ENCODE measurements around the gene ZFAND4. TPM values are rescaled to one million over a fixed set of nuclear protein-coding genes. Genes with fewer than 3 reads are reported as not detected.

The ZFAND4 gene
- total and polyA plus RNA-seq, 10 of the 15 experiments (the other 5 are each of a cell fraction or from before 2014, with no cell fraction given) = 4.7 to 20.8 (median 12.8) TPM

DNA sequence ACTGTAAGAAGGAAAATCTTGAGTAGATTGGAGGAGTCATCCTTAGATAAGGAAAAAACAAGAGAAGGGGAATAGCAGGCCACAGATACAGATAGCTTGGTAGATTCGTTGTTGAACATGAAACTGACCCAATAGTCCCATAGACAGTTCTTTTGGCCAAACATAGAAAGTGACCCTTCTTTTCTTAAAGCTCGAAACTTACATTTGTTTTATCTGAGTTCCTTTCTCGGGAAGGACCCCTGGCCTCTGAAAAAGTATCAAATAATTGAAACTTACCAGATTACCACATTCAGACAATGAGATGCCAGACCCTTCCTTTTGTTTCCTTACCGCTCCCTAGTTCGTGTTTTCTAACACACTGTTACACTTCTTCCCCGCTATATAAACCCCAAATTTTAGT lies 72.9 kb downstream of the ZFAND4 start:
- ChIA-PET SMC1A (ENCODE audit: uncharacterized antibody, unreplicated experiment) (interaction anchor here (0.8 kb wide), 1 partner anchor 14 kb away, joined by 3 read pairs; no protein-coding TSS in a partner anchor), CTCF (interaction anchor here (0.7 to 1.1 kb wide), 2 partner anchors 72 to 134 kb away, joined by 3 read pairs; no protein-coding TSS in a partner anchor), RAD21 (ENCODE audit: unreplicated experiment) (no interaction called here), POLR2A (no interaction called here)
- no peaks in the 10 kb centered on the region for H4K20me1 ChIP-seq (ENCODE audit: control insufficient read depth, insufficient read depth)
- ATAC-seq (no peak), DNase-seq (ENCODE audit: low read depth, low spot score) (no peak), FAIRE-seq (no peak)
- WGBS (ENCODE audit: insufficient coverage, insufficient replicate concordance, low lambda C conversion rate, missing lambda C conversion rate) = 71% methylated on average over 6 of the region's 6 CpGs
- TF ChIP-seq KDM1A (IDR thresholded peaks at IDR 0.05; ENCODE audit: borderline replicate concordance) = no peak
- no peak for TF ChIP-seq ZNF217 (IDR thresholded peaks at IDR 0.05)
- TF ChIP-seq NR2F1 (conservative IDR thresholded peaks at IDR 0.05) = no peak
- TF ChIP-seq MEF2A (IDR thresholded peaks at IDR 0.05; ENCODE audit: insufficient read depth, low read depth, low read length) = no peak
- no peak for TF ChIP-seq SMAD5 (IDR thresholded peaks at IDR 0.05; ENCODE audit: low read depth)
- no peak for TF ChIP-seq NR2C2 (IDR thresholded peaks at IDR 0.05; ENCODE audit: borderline replicate concordance, control insufficient read depth, insufficient read length, low read depth)
- TF ChIP-seq BCLAF1 (IDR thresholded peaks at IDR 0.05) = no peak
- TF ChIP-seq, protein P1, sequence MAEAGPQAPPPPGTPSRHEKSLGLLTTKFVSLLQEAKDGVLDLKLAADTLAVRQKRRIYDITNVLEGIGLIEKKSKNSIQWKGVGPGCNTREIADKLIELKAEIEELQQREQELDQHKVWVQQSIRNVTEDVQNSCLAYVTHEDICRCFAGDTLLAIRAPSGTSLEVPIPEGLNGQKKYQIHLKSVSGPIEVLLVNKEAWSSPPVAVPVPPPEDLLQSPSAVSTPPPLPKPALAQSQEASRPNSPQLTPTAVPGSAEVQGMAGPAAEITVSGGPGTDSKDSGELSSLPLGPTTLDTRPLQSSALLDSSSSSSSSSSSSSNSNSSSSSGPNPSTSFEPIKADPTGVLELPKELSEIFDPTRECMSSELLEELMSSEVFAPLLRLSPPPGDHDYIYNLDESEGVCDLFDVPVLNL (IDR thresholded peaks at IDR 0.05; ENCODE audit: low read depth, low read length) = no peak
- TF ChIP-seq RELB (IDR thresholded peaks at IDR 0.05; ENCODE audit: low read depth) = no peak
- TF ChIP-seq HDAC6 (IDR thresholded peaks at IDR 0.05; ENCODE audit: unreplicated experiment) = no peak
- TF ChIP-seq, protein P2, sequence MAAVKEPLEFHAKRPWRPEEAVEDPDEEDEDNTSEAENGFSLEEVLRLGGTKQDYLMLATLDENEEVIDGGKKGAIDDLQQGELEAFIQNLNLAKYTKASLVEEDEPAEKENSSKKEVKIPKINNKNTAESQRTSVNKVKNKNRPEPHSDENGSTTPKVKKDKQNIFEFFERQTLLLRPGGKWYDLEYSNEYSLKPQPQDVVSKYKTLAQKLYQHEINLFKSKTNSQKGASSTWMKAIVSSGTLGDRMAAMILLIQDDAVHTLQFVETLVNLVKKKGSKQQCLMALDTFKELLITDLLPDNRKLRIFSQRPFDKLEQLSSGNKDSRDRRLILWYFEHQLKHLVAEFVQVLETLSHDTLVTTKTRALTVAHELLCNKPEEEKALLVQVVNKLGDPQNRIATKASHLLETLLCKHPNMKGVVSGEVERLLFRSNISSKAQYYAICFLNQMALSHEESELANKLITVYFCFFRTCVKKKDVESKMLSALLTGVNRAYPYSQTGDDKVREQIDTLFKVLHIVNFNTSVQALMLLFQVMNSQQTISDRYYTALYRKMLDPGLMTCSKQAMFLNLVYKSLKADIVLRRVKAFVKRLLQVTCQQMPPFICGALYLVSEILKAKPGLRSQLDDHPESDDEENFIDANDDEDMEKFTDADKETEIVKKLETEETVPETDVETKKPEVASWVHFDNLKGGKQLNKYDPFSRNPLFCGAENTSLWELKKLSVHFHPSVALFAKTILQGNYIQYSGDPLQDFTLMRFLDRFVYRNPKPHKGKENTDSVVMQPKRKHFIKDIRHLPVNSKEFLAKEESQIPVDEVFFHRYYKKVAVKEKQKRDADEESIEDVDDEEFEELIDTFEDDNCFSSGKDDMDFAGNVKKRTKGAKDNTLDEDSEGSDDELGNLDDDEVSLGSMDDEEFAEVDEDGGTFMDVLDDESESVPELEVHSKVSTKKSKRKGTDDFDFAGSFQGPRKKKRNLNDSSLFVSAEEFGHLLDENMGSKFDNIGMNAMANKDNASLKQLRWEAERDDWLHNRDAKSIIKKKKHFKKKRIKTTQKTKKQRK (IDR thresholded peaks at IDR 0.05; ENCODE audit: low read depth, low read length) = no peak
- no peak for TF ChIP-seq GATAD2B (conservative IDR thresholded peaks at IDR 0.05; ENCODE audit: low read depth)
- no peak for TF ChIP-seq SMAD1 (IDR thresholded peaks at IDR 0.05; ENCODE audit: low read depth, partially characterized antibody)
- H3K79me2 ChIP-seq (ENCODE audit: control insufficient read depth, insufficient read depth, low read length) = no peaks in the 10 kb centered on the region
- H3K27me3 ChIP-seq (replicated peaks in 1 of 2; ENCODE audit: control insufficient read depth in 2 of 2, insufficient read depth in 2 of 2, low read length in 1 of 2) = no peaks in the 10 kb centered on the region
- BruUV-seq (replicated peaks) = no TSS peak
- no peaks in the 10 kb centered on the region for H3K4me1 ChIP-seq (ENCODE audit: control insufficient read depth, insufficient read depth, low read length)
- H3K9ac ChIP-seq (ENCODE audit: control insufficient read depth, insufficient read depth, low read length) = no peak overlapping the region
- no peak overlapping the region for H2AFZ ChIP-seq (ENCODE audit: control insufficient read depth, low read depth, low read length)
- no peak overlapping the region for H3K4me2 ChIP-seq (ENCODE audit: control insufficient read depth, insufficient read depth)
- no peak overlapping the region for H3K4me3 ChIP-seq
- no peak overlapping the region for H3K27ac ChIP-seq (ENCODE audit: control insufficient read depth, insufficient read depth)
- in situ Hi-C loops (cut with MboI) = no loop called here
- H3K9me3 ChIP-seq (replicated peaks; ENCODE audit: control insufficient read depth, insufficient read depth, low read length) = no peaks in the 10 kb centered on the region; the same call in 2 of the 3 replicates
- H3K36me3 ChIP-seq (ENCODE audit: control insufficient read depth in 2 of 2, insufficient read depth in 2 of 2, low read length in 1 of 2) = no peaks in the 10 kb centered on the region
- intact Hi-C loops (cut with micrococcal nuclease; ENCODE audit: unreplicated experiment) = no loop called here
